ENCODE measurements around the gene HORMAD1. TPM values are rescaled to one million over a fixed set of nuclear protein-coding genes. Genes with fewer than 3 reads are reported as not detected.

Gene HORMAD1
- polyA plus RNA-seq, 1 donor from 2014 or later: not detected

GRCh38 chr1:150696590-150696989, 24.1 kb downstream of the HORMAD1 start:
- no peaks in the 10 kb centered on the region for H3F3A ChIP-seq (ENCODE audit: insufficient read depth, low read length, poor library complexity, severe bottlenecking)

GRCh38 chr1:150696162-150696561, 24.5 kb downstream of the HORMAD1 start:
- Histone ChIP-seq H3K9me2 (ENCODE audit: insufficient read depth, low read length) (no peaks in the 10 kb centered on the region), H3K79me2 (replicated peaks; ENCODE audit: insufficient read depth, low read length) (peaks cover 11% of the 10 kb centered on the region), H2AFZ (ENCODE audit: low read depth, low read length) (no peak overlapping the region), H4K20me1 (ENCODE audit: insufficient read depth) (no peaks in the 10 kb centered on the region), H3K9ac (ENCODE audit: low read length) (no peak overlapping the region), H3K27ac (ENCODE audit: low read length) (no peak overlapping the region), H3F3A (ENCODE audit: insufficient read depth, low read length, poor library complexity, severe bottlenecking) (no peaks in the 10 kb centered on the region), H3K36me3 (ENCODE audit: insufficient read depth, low read length) (no peaks in the 10 kb centered on the region), H3K4me2 (ENCODE audit: low read length) (peak overlapping the region; percentile 82), H3K27me3 (ENCODE audit: insufficient read depth, low read depth, low read length) (no peaks in the 10 kb centered on the region), H3K9me3 (ENCODE audit: low read length) (no peaks in the 10 kb centered on the region), H3K4me3 (ENCODE audit: low read length) (peak overlapping the region; percentile 69)
- TF ChIP-seq MXI1 (conservative IDR thresholded peaks at IDR 0.05; ENCODE audit: poor library complexity, severe bottlenecking) (no peak), EZH2 (IDR thresholded peaks at IDR 0.05; ENCODE audit: borderline replicate concordance, insufficient read depth, low read length, poor library complexity, severe bottlenecking) (no peak), TAF1 (IDR thresholded peaks at IDR 0.05; ENCODE audit: low read depth) (no peak), REST (IDR thresholded peaks at IDR 0.05; ENCODE audit: borderline replicate concordance) (no peak), POLR2AphosphoS5 (IDR thresholded peaks at IDR 0.05) (no peak), CTCF (IDR thresholded peaks at IDR 0.05; ENCODE audit: poor library complexity, severe bottlenecking) (no peak), RAD21 (conservative IDR thresholded peaks at IDR 0.05) (no peak)

More at GRCh38 chr1:150696590-150696989, 24.1 kb downstream of the HORMAD1 start:
- H4K20me1 ChIP-seq (ENCODE audit: insufficient read depth): no peaks in the 10 kb centered on the region
- H3K27me3 ChIP-seq (ENCODE audit: insufficient read depth, low read depth, low read length): no peaks in the 10 kb centered on the region
- TF ChIP-seq EZH2 (IDR thresholded peaks at IDR 0.05; ENCODE audit: borderline replicate concordance, insufficient read depth, low read length, poor library complexity, severe bottlenecking) (no peak), REST (IDR thresholded peaks at IDR 0.05; ENCODE audit: borderline replicate concordance) (no peak), SMC3 (conservative IDR thresholded peaks at IDR 0.05; ENCODE audit: poor library complexity) (no peak), EP300 (conservative IDR thresholded peaks at IDR 0.05; ENCODE audit: poor library complexity, severe bottlenecking) (no peak), CTCF (IDR thresholded peaks at IDR 0.05; ENCODE audit: poor library complexity, severe bottlenecking) (no peak), TAF1 (IDR thresholded peaks at IDR 0.05; ENCODE audit: low read depth) (no peak), MXI1 (conservative IDR thresholded peaks at IDR 0.05; ENCODE audit: poor library complexity, severe bottlenecking) (no peak)
- H3K9me3 ChIP-seq (ENCODE audit: low read length): no peaks in the 10 kb centered on the region
- peak overlapping the region; percentile 69 for H3K4me3 ChIP-seq (ENCODE audit: low read length)
- H3K79me2 ChIP-seq (replicated peaks; ENCODE audit: insufficient read depth, low read length): peaks cover 11% of the 10 kb centered on the region
- H2AFZ ChIP-seq (ENCODE audit: low read depth, low read length): peak overlapping the region; percentile 73
- no peaks in the 10 kb centered on the region for H3K36me3 ChIP-seq (ENCODE audit: insufficient read depth, low read length)
- H3K9ac ChIP-seq (ENCODE audit: low read length): peak overlapping the region; percentile 58
- peak overlapping the region; percentile 82 for H3K4me2 ChIP-seq (ENCODE audit: low read length)
- H3K27ac ChIP-seq (ENCODE audit: low read length): no peak overlapping the region
- no peaks in the 10 kb centered on the region for H3K9me2 ChIP-seq (ENCODE audit: insufficient read depth, low read length)

All from neural cell (in vitro differentiated cells).